Measurements from ENCODE around the gene MZF1. TPM values are rescaled to one million over a fixed set of nuclear protein-coding genes. Genes with fewer than 3 reads are reported as not detected.

The MZF1 gene
- total and polyA plus RNA-seq, 2 donors (not counting 3 experiments of a cell fraction or from before 2014, with no cell fraction given), result 26.4 to 30.8 TPM

DNA sequence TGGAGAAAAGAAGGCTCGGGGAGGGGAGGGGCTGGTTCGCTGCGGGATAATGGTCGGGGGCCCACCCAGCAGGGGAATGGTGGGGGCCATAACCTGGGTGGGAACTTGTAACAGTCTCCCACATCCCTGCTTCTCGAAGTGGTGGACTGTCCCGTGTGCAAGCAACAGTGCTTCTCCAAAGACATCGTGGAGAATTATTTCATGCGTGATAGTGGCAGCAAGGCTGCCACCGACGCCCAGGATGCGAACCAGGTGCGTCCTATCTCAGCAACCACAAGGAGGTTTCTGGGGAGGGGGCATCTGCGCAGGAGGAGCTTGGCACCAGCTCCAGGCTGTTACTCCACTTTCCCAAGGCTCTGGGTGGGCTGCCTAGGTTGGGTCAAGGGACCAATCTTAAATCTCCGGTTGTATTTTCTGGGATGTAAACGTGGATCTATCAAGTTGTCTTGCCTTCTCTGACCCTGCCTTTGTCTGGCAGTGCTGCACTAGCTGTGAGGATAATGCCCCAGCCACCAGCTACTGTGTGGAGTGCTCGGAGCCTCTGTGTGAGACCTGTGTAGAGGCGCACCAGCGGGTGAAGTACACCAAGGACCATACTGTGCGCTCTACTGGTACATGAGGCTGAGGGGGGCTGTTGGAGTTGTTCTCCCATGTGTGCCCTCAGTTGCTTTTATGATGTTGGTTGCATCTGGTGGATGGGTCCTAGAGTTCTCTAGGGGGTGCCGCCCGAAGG, 27.7 kb downstream of the MZF1 start:
- FAIRE-seq, result peak; percentile 8
- TF ChIP-seq, protein P1, sequence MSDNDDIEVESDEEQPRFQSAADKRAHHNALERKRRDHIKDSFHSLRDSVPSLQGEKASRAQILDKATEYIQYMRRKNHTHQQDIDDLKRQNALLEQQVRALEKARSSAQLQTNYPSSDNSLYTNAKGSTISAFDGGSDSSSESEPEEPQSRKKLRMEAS (IDR thresholded peaks at IDR 0.05; ENCODE audit: insufficient read depth, insufficient read length), result no peak
- TF ChIP-seq FOS (IDR thresholded peaks at IDR 0.05; ENCODE audit: borderline replicate concordance, insufficient read depth, low read length) (no peak), POLR2A (IDR thresholded peaks at IDR 0.05; ENCODE audit: low read depth, low read length) (no peak), MYC (IDR thresholded peaks at IDR 0.05; ENCODE audit: low read depth, low read length) (no peak), POLR2AphosphoS5 (IDR thresholded peaks at IDR 0.05; ENCODE audit: insufficient read depth, low read depth, low read length) (no peak), EZH2 (IDR thresholded peaks at IDR 0.05; ENCODE audit: borderline replicate concordance, low read depth, low read length, severe bottlenecking) (no peak), GATA2 (IDR thresholded peaks at IDR 0.05; ENCODE audit: insufficient read depth, insufficient read length, low read depth, low read length) (no peak), JUN (IDR thresholded peaks at IDR 0.05; ENCODE audit: borderline replicate concordance, insufficient read depth, insufficient read length, low read depth) (no peak)
- TF ChIP-seq, protein P2, sequence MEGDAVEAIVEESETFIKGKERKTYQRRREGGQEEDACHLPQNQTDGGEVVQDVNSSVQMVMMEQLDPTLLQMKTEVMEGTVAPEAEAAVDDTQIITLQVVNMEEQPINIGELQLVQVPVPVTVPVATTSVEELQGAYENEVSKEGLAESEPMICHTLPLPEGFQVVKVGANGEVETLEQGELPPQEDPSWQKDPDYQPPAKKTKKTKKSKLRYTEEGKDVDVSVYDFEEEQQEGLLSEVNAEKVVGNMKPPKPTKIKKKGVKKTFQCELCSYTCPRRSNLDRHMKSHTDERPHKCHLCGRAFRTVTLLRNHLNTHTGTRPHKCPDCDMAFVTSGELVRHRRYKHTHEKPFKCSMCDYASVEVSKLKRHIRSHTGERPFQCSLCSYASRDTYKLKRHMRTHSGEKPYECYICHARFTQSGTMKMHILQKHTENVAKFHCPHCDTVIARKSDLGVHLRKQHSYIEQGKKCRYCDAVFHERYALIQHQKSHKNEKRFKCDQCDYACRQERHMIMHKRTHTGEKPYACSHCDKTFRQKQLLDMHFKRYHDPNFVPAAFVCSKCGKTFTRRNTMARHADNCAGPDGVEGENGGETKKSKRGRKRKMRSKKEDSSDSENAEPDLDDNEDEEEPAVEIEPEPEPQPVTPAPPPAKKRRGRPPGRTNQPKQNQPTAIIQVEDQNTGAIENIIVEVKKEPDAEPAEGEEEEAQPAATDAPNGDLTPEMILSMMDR (IDR thresholded peaks at IDR 0.05; ENCODE audit: extremely low read depth in 1 of 2, insufficient read depth in 1 of 2, low read depth in 1 of 2, low read length in 2 of 2), result no peak
- TSS peak; percentile 17 for BruUV-seq (replicated peaks)
- CTCF ChIA-PET, result interaction anchor here (1.2 to 3.2 kb wide), 4 partner anchors 9 to 36 kb away, joined by 3 to 25 read pairs (median 12); partner anchors contain the start of genes CHMP2A and ZBTB45
- Histone ChIP-seq H3K9me3 (replicated peaks; ENCODE audit: control insufficient read depth, insufficient read depth, low read length) (no peaks in the 10 kb centered on the region), H3K27me3 (ENCODE audit: control insufficient read depth in 2 of 2, insufficient read depth in 2 of 2, low read length in 2 of 2) (peaks cover 2% of the 10 kb centered on the region in 2 experiments), H3K36me3 (ENCODE audit: control insufficient read depth in 2 of 2, extremely low read depth in 1 of 2, insufficient read depth in 2 of 2, low read length in 2 of 2) (peaks cover 5 to 32% of the 10 kb centered on the region in 2 experiments), H3K9ac (replicated peaks; ENCODE audit: extremely low read depth, insufficient read depth, low read length) (peak overlapping the region; percentile 71), H2AFZ (ENCODE audit: low read depth, low read length) (no peak overlapping the region), H3K79me2 (ENCODE audit: control insufficient read depth, insufficient read depth, low read length) (peaks cover 50% of the 10 kb centered on the region), H3K4me2 (ENCODE audit: insufficient read depth, low read length) (peak overlapping the region; percentile 44), H3K4me3 (replicated peaks in 1 of 3; ENCODE audit: insufficient read depth in 1 of 3, low read depth in 1 of 3, low read length in 3 of 3) (peak overlapping the region; percentile 82 to 94 (median 85)), H3K9me1 (replicated peaks; ENCODE audit: control insufficient read depth, extremely low read depth, insufficient read depth, low read length) (no peaks in the 10 kb centered on the region), H4K20me1 (replicated peaks; ENCODE audit: control insufficient read depth, extremely low read depth, insufficient read depth, low read length) (peaks cover 4% of the 10 kb centered on the region), H3K27ac (ENCODE audit: insufficient read depth, low read depth, low read length) (peak overlapping the region; percentile 34), H3K4me1 (ENCODE audit: control insufficient read depth, extremely low read depth, insufficient read depth, low read length) (peaks cover 15% of the 10 kb centered on the region)
- DNase-seq (ENCODE audit: low read depth, low spot score), result no peak
- POLR2A ChIA-PET, result interaction anchor here (0.6 to 1.8 kb wide), 2 partner anchors 11 to 26 kb away, joined by 6 read pairs; partner anchors contain the start of gene ZBTB45
- intact Hi-C loops (cut with micrococcal nuclease) (no loop called here), dilution Hi-C loops (cut with MboI; ENCODE audit: extremely low pct_ligation_motif_present, low sequenced_read_pairs) (no loop called here)
